Measurements from ENCODE around the gene ACOT13.
"Not testable (repeated sequence)": the region's sequence is repeated elsewhere in the genome, so short reads cannot be mapped to it uniquely, and the experiment has no call there.

ACOT13 gene

DNA sequence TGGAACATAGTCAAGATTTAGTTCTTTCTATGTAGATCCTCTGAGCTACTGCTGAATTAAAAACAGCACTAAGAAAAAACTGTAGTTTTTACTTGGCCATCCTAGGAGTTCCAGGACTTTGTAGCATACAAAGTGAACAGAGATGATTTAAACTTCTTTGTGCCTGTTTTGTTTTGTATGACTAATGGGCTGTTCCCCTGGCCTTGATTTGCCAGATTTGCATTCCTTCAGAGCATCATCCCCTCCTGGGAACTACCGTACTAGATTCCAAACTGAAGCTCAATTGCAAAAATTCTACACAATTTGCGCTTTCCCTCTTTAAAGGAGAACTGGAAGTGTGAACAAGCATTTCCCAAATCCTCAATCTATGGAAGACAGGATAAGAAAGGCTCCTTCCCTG is 23.1 kb downstream of the ACOT13 start:
- no peaks in the 10 kb centered on the region for H3K9me3 ChIP-seq (ENCODE audit: insufficient read depth, low read length)
- H3K4me3 ChIP-seq (ENCODE audit: insufficient read length, low read depth), result no peak overlapping the region
- no peaks in the 10 kb centered on the region for H3K27me3 ChIP-seq (ENCODE audit: insufficient read depth, insufficient read length)
- H3K9ac ChIP-seq (ENCODE audit: insufficient read length, low read depth), result no peak overlapping the region
- H3K36me3 ChIP-seq (ENCODE audit: insufficient read depth, insufficient read length, low read length), result no peaks in the 10 kb centered on the region
- TF ChIP-seq YY1 (IDR thresholded peaks at IDR 0.05; ENCODE audit: insufficient read depth, insufficient read length) (no peak), ZNF274 (IDR thresholded peaks at IDR 0.05; ENCODE audit: low read depth, low read length) (no peak), SUZ12 (IDR thresholded peaks at IDR 0.05; ENCODE audit: extremely low read depth, insufficient read depth, insufficient read length) (no peak)
- no peak for DNase-seq (ENCODE audit: low read depth, low spot score)
- H3K4me1 ChIP-seq (ENCODE audit: insufficient read depth, insufficient read length), result no peaks in the 10 kb centered on the region

DNA sequence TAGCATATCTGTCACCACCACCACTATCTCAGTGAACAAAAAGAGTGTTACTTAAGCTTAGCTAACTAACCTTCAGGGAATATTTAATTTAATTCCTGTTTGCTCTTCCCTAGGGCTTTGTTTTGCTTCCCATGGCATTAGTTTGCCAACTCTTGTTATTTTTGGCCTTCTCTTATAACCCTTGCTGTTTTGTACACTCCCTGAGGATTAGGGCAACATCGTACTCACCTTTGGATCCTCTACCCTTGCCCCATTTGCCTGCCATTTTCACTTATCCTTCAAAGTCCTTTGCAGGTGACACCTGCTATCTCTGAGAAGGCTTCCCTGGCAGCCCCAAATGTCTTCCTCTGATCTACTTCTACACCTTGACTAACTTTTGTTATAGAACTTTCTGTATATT is 23.7 kb downstream of the ACOT13 start:
- H3K4me1 ChIP-seq (ENCODE audit: insufficient read depth, insufficient read length), result no peaks in the 10 kb centered on the region
- no peaks in the 10 kb centered on the region for H3K9me3 ChIP-seq (ENCODE audit: insufficient read depth, low read length)
- H3K4me3 ChIP-seq (ENCODE audit: insufficient read length, low read depth), result no peak overlapping the region
- H3K27me3 ChIP-seq (ENCODE audit: insufficient read depth, insufficient read length), result no peaks in the 10 kb centered on the region
- no peak for DNase-seq (ENCODE audit: low read depth, low spot score)
- H3K36me3 ChIP-seq (ENCODE audit: insufficient read depth, insufficient read length, low read length), result no peaks in the 10 kb centered on the region
- no peak overlapping the region for H3K9ac ChIP-seq (ENCODE audit: insufficient read length, low read depth)
- TF ChIP-seq ZNF274 (IDR thresholded peaks at IDR 0.05; ENCODE audit: low read depth, low read length) (no peak), YY1 (IDR thresholded peaks at IDR 0.05; ENCODE audit: insufficient read depth, insufficient read length) (no peak), SUZ12 (IDR thresholded peaks at IDR 0.05; ENCODE audit: extremely low read depth, insufficient read depth, insufficient read length) (no peak)

DNA sequence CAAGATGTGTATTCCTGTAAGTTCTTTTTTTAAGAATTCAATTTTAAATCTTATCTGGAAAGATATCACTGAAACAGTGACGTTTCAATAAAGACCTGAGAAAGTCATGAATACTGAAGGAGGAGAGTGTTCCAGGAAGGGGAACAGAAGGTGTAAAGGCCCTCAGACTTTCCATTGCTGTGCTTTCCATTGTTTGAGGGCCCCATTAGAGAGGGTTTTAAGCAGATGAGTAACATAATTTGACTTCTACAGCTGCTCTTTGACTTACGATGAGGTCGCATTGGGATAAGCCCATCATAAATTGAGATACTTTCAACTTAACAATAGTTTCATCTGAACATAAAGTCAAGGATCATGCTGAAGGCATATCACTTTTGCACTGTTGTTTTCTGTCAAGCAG is 24.7 kb downstream of the ACOT13 start:
- no peak overlapping the region for H3K4me3 ChIP-seq (ENCODE audit: insufficient read length, low read depth)
- no peaks in the 10 kb centered on the region for H3K27me3 ChIP-seq (ENCODE audit: insufficient read depth, insufficient read length)
- no peaks in the 10 kb centered on the region for H3K4me1 ChIP-seq (ENCODE audit: insufficient read depth, insufficient read length)
- H3K9me3 ChIP-seq (ENCODE audit: insufficient read depth, low read length), result no peaks in the 10 kb centered on the region
- DNase-seq (ENCODE audit: low read depth, low spot score), result no peak
- TF ChIP-seq SUZ12 (IDR thresholded peaks at IDR 0.05; ENCODE audit: extremely low read depth, insufficient read depth, insufficient read length), result no peak
- no peak for TF ChIP-seq ZNF274 (IDR thresholded peaks at IDR 0.05; ENCODE audit: low read depth, low read length)
- no peak for TF ChIP-seq YY1 (IDR thresholded peaks at IDR 0.05; ENCODE audit: insufficient read depth, insufficient read length)
- H3K9ac ChIP-seq (ENCODE audit: insufficient read length, low read depth), result no peak overlapping the region
- H3K36me3 ChIP-seq (ENCODE audit: insufficient read depth, insufficient read length, low read length), result no peaks in the 10 kb centered on the region

DNA sequence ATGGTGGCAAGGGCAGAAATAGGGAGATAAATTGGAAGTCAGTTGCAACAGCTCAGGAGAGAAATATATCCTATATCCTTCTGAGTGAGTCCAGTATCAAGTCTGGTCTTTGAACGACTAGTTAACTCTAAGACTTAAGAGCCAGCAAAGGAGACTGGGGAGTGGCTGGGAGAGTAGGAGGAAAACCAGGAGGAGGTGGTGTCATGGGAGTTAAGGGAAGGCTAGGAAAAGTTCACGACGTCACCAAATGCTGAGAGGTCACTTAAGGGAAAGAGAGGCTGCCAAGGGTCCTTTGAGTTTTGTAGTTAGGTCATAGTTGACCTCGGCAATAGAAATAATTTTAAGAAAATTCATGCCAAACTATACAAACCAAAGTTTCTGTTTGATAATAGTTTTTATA is 25.1 kb downstream of the ACOT13 start:
- no peaks in the 10 kb centered on the region for H3K36me3 ChIP-seq (ENCODE audit: insufficient read depth, insufficient read length, low read length)
- no peak overlapping the region for H3K4me3 ChIP-seq (ENCODE audit: insufficient read length, low read depth)
- TF ChIP-seq ZNF274 (IDR thresholded peaks at IDR 0.05; ENCODE audit: low read depth, low read length), result no peak
- TF ChIP-seq YY1 (IDR thresholded peaks at IDR 0.05; ENCODE audit: insufficient read depth, insufficient read length), result no peak
- TF ChIP-seq SUZ12 (IDR thresholded peaks at IDR 0.05; ENCODE audit: extremely low read depth, insufficient read depth, insufficient read length), result no peak
- H3K9me3 ChIP-seq (ENCODE audit: insufficient read depth, low read length), result no peaks in the 10 kb centered on the region
- H3K4me1 ChIP-seq (ENCODE audit: insufficient read depth, insufficient read length), result no peaks in the 10 kb centered on the region
- H3K27me3 ChIP-seq (ENCODE audit: insufficient read depth, insufficient read length), result no peaks in the 10 kb centered on the region
- DNase-seq (ENCODE audit: low read depth, low spot score), result no peak
- no peak overlapping the region for H3K9ac ChIP-seq (ENCODE audit: insufficient read length, low read depth)

DNA sequence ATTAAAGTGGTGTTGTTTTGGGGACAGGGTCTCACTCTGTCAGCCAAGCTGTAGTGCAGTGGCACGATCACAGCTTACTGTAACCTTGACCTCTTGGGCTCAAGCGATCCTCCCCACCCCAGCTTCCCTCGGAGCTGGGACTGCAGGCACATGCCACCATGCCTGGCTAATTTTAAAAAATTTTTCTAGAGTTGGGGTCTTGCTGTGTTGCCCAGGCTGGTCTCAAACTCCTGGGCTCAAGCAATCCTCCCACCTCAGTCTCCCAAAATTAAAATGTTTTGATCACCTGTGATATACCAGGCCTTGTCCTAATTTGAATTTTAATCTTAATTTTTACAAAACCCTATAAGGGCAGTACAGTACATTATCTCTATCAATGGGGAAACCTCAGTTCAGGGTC is 25.5 kb downstream of the ACOT13 start:
- H3K27me3 ChIP-seq (ENCODE audit: insufficient read depth, insufficient read length), result no peaks in the 10 kb centered on the region

DNA sequence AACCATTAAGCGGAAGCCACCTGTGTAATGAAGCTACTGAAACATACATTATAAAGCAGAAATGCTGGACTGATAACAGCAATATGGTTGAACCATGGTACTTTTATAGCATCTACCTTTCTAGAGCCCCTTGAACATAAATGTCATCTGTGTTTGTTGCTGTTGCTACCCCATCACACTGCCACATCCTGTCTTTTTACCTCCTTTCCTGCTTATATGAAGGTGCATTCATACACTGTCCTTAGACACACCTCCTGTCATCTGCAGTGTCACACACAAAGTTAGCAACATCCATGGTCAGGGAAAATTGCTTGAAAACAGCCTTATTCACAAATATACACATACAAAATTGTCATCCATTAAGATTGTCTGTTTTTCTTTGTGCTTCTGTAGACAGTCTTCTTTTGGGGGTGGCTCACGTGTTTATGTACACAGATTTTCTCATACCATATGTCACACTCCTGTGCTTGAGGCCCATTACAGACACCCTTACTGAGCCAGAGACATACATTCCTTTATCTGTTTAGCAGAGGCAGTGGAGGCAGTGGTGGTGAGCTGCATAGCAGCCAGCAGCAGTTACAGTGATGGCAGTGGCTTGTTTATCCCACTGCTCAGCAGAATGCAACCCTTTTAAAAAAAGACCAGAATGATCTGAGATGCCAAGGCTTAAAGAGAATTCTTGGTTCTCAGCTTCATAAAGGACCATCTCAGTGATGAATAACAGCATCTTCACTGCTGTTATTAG is 26.1 kb downstream of the ACOT13 start:
- H3K4me3 ChIP-seq (ENCODE audit: insufficient read length, low read depth), result no peak overlapping the region
- H3K9ac ChIP-seq (ENCODE audit: insufficient read length, low read depth), result no peak overlapping the region
- DNase-seq (ENCODE audit: low read depth, low spot score), result no peak
- TF ChIP-seq SUZ12 (IDR thresholded peaks at IDR 0.05; ENCODE audit: extremely low read depth, insufficient read depth, insufficient read length) (no peak), YY1 (IDR thresholded peaks at IDR 0.05; ENCODE audit: insufficient read depth, insufficient read length) (no peak), ZNF274 (IDR thresholded peaks at IDR 0.05; ENCODE audit: low read depth, low read length) (no peak)
- H3K4me1 ChIP-seq (ENCODE audit: insufficient read depth, insufficient read length), result no peaks in the 10 kb centered on the region
- no peaks in the 10 kb centered on the region for H3K36me3 ChIP-seq (ENCODE audit: insufficient read depth, insufficient read length, low read length)
- no peaks in the 10 kb centered on the region for H3K9me3 ChIP-seq (ENCODE audit: insufficient read depth, low read length)
- no peaks in the 10 kb centered on the region for H3K27me3 ChIP-seq (ENCODE audit: insufficient read depth, insufficient read length)

More for the DNA sequence above, 25.5 kb downstream of the ACOT13 start:
- Histone ChIP-seq H3K9me3 (ENCODE audit: insufficient read depth, low read length) (no peaks in the 10 kb centered on the region), H3K4me3 (ENCODE audit: insufficient read length, low read depth) (no peak overlapping the region), H3K9ac (ENCODE audit: insufficient read length, low read depth) (no peak overlapping the region), H3K36me3 (ENCODE audit: insufficient read depth, insufficient read length, low read length) (no peaks in the 10 kb centered on the region), H3K4me1 (ENCODE audit: insufficient read depth, insufficient read length) (no peaks in the 10 kb centered on the region)
- DNase-seq (ENCODE audit: low read depth, low spot score), result no peak
- TF ChIP-seq SUZ12 (IDR thresholded peaks at IDR 0.05; ENCODE audit: extremely low read depth, insufficient read depth, insufficient read length) (no peak), ZNF274 (IDR thresholded peaks at IDR 0.05; ENCODE audit: low read depth, low read length) (no peak), YY1 (IDR thresholded peaks at IDR 0.05; ENCODE audit: insufficient read depth, insufficient read length) (no peak)

DNA sequence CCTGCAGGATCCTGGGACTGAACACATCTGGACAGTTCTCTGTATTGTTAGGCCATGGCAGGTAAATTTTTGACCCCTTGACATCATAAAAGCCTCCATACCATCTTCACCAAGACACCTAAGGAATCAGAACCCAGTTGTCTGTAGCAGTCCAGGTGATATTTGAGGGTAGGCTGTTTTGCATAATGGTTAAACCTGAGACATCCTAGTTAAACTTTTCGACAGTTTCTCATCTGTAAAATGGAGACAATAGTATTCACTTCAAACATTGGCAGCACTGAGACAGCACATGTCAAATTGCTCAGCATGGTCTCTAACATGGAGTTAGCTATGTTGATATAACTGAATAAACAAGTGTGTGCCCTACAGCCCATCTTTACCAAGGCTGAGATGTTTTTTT is 27.3 kb downstream of the ACOT13 start:
- Histone ChIP-seq H3K9me3 (ENCODE audit: insufficient read depth, low read length) (no peaks in the 10 kb centered on the region), H3K36me3 (ENCODE audit: insufficient read depth, insufficient read length, low read length) (no peaks in the 10 kb centered on the region), H3K4me1 (ENCODE audit: insufficient read depth, insufficient read length) (no peaks in the 10 kb centered on the region), H3K4me3 (ENCODE audit: insufficient read length, low read depth) (no peak overlapping the region), H3K27me3 (ENCODE audit: insufficient read depth, insufficient read length) (no peaks in the 10 kb centered on the region), H3K9ac (ENCODE audit: insufficient read length, low read depth) (no peak overlapping the region)
- DNase-seq (ENCODE audit: low read depth, low spot score), result no peak
- TF ChIP-seq SUZ12 (IDR thresholded peaks at IDR 0.05; ENCODE audit: extremely low read depth, insufficient read depth, insufficient read length), result no peak
- TF ChIP-seq YY1 (IDR thresholded peaks at IDR 0.05; ENCODE audit: insufficient read depth, insufficient read length), result no peak
- TF ChIP-seq ZNF274 (IDR thresholded peaks at IDR 0.05; ENCODE audit: low read depth, low read length), result no peak

DNA sequence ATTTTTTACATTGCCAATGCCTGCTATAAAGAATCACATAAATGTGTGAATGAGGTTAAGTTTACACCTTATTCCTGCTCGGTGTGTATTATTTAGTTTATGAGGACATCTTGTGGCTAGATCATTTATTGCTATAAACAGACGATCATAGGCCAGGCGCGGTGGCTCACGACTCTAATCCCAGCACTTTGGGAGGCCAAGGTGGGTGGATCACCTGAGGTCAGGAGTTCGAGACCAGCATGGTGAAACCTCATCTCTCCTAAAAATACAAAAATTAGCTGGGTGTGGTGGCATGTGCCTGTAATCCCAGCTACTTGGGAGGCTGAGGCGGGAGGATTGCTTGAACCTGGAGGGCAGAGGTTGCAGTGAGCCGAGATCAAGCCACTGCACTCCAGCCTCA is 28.8 kb downstream of the ACOT13 start:
- not testable (repeated sequence) for H3K36me3 ChIP-seq (ENCODE audit: insufficient read depth, insufficient read length, low read length); H3K9ac ChIP-seq (ENCODE audit: insufficient read length, low read depth); DNase-seq (ENCODE audit: low read depth, low spot score); H3K4me3 ChIP-seq (ENCODE audit: insufficient read length, low read depth); H3K9me3 ChIP-seq (ENCODE audit: insufficient read depth, low read length); H3K4me1 ChIP-seq (ENCODE audit: insufficient read depth, insufficient read length); H3K27me3 ChIP-seq (ENCODE audit: insufficient read depth, insufficient read length)
